HEK293 (cell line): Measurements from ENCODE around the gene EXOSC2.

Experiments
- CTCF ChIA-PET: fragments of 350-600 bp; formaldehyde crosslinking; extraction: SDS; loops from one replicate; lab custom pipeline; 2021; ENCODE audit warnings: antibody characterized with exemption; lab: Yijun Ruan, JAX
- POLR2A ChIA-PET: fragments of 300-600 bp; formaldehyde crosslinking; extraction: SDS; loops from one replicate; lab custom pipeline; 2020; ENCODE audit warnings: antibody characterized with exemption, inconsistent platforms; lab: Yijun Ruan, JAX
- H3K27ac ChIP-seq: fragments of 200-500 bp; sonication (Bioruptor generic); 2 replicates; pipeline ENCODE4 v1.5.1; 2014; ENCODE audit warnings: low read depth, low read length, control low read depth, inconsistent platforms; ENCODE audit errors: extremely low read depth
- H3K36me3 ChIP-seq, 2 experiments: fragments of 200-500 bp in 1 of 2; sonication (Bioruptor generic) in 1 of 2; 1 replicate in 1 of 2; 2 replicates in 1 of 2; pipeline ENCODE4 v1.5.1; 2014 to 2017; ENCODE audit warnings: inconsistent platforms in 2 of 2, low read length in 2 of 2; ENCODE audit not compliant: control insufficient read depth in 2 of 2, insufficient read depth in 1 of 2
- H3K4me1 ChIP-seq: fragments of 200-500 bp; sonication (Bioruptor generic); 2 replicates; pipeline ENCODE4 v1.5.1; 2014; ENCODE audit warnings: mild to moderate bottlenecking, low read length, inconsistent platforms; ENCODE audit not compliant: control insufficient read depth, insufficient read depth
- H3K4me3 ChIP-seq: 2 replicates; pipeline ENCODE4 v1.5.1; 2011; ENCODE audit warnings: low read depth, mild to moderate bottlenecking, control low read depth, low read length, moderate library complexity
- H3K9me3 ChIP-seq: fragments of 200-500 bp; sonication (Bioruptor generic); 2 replicates; pipeline ENCODE4 v1.5.1; 2014; ENCODE audit warnings: low read depth, low read length, inconsistent platforms; ENCODE audit not compliant: control insufficient read depth, insufficient read depth
- GLIS2 ChIP-seq: fragments of 450-650 bp; formaldehyde crosslinking; IDR thresholded peaks from 2 replicates; pipeline ENCODE4 v1.5.1; 2016; ENCODE audit warnings: missing biosample characterization, missing genetic modification characterization
- HOXD13 ChIP-seq: sonication (generic); formaldehyde crosslinking; IDR thresholded peaks from 2 replicates; pipeline ENCODE4 v1.8.0; 2022; ENCODE audit warnings: missing genetic modification reagents, borderline replicate concordance
- KLF1 ChIP-seq: fragments of 450-650 bp; formaldehyde crosslinking; IDR thresholded peaks from 2 replicates; pipeline ENCODE4 v1.5.1; 2016; ENCODE audit warnings: missing biosample characterization, missing genetic modification characterization
- MYNN ChIP-seq: fragments of 450-650 bp; formaldehyde crosslinking; IDR thresholded peaks from 2 replicates; pipeline ENCODE4 v1.5.1; 2016; ENCODE audit warnings: missing biosample characterization, missing genetic modification characterization, borderline replicate concordance
- ZBTB48 ChIP-seq: fragments of 450-650 bp; formaldehyde crosslinking; IDR thresholded peaks from 2 replicates; pipeline ENCODE4 v1.5.1; 2016; ENCODE audit warnings: missing biosample characterization, missing genetic modification characterization
- ZFHX2 ChIP-seq: fragments of 450-650 bp; formaldehyde crosslinking; conservative IDR thresholded peaks from 2 replicates; pipeline ENCODE4 v1.5.1; 2016; ENCODE audit warnings: missing biosample characterization, missing genetic modification characterization
- ZNF175 ChIP-seq: fragments of 450-650 bp; formaldehyde crosslinking; IDR thresholded peaks from 2 replicates; pipeline ENCODE4 v1.5.1; 2016; ENCODE audit warnings: missing biosample characterization, missing genetic modification characterization
- ZNF18 ChIP-seq: fragments of 450-650 bp; formaldehyde crosslinking; IDR thresholded peaks from 2 replicates; pipeline ENCODE4 v1.5.1; 2016; ENCODE audit warnings: missing biosample characterization, missing genetic modification characterization
- ZNF292 ChIP-seq: fragments of 450-650 bp; formaldehyde crosslinking; IDR thresholded peaks from 2 replicates; pipeline ENCODE4 v1.5.1; 2016; ENCODE audit warnings: low read depth, missing biosample characterization, missing genetic modification characterization, borderline replicate concordance
- ZNF391 ChIP-seq: fragments of 450-650 bp; formaldehyde crosslinking; IDR thresholded peaks from 2 replicates; pipeline ENCODE4 v1.5.1; 2016; ENCODE audit warnings: low read depth, missing biosample characterization, missing genetic modification characterization, borderline replicate concordance
- ZNF433 ChIP-seq: fragments of 450-650 bp; formaldehyde crosslinking; IDR thresholded peaks from 2 replicates; pipeline ENCODE4 v1.5.1; 2016; ENCODE audit warnings: missing biosample characterization, missing genetic modification characterization, low read depth
- ZNF48 ChIP-seq: fragments of 450-650 bp; formaldehyde crosslinking; IDR thresholded peaks from 2 replicates; pipeline ENCODE4 v1.5.1; 2016; ENCODE audit warnings: missing biosample characterization, missing genetic modification characterization
- ZNF488 ChIP-seq: fragments of 450-650 bp; formaldehyde crosslinking; IDR thresholded peaks from 2 replicates; pipeline ENCODE4 v1.5.1; 2016; ENCODE audit warnings: missing biosample characterization, missing genetic modification characterization
- ZNF521 ChIP-seq: fragments of 450-650 bp; formaldehyde crosslinking; IDR thresholded peaks from 2 replicates; pipeline ENCODE4 v1.5.1; 2017; ENCODE audit warnings: missing biosample characterization, mild to moderate bottlenecking, missing genetic modification characterization
- ZNF560 ChIP-seq: fragments of 450-650 bp; formaldehyde crosslinking; IDR thresholded peaks from 2 replicates; pipeline ENCODE4 v1.5.1; 2017; ENCODE audit warnings: missing biosample characterization, missing genetic modification characterization, borderline replicate concordance
- ZNF600 ChIP-seq: fragments of 450-650 bp; formaldehyde crosslinking; IDR thresholded peaks from 2 replicates; pipeline ENCODE4 v1.5.1; 2016; ENCODE audit warnings: missing biosample characterization, missing genetic modification characterization
- ZNF645 ChIP-seq: fragments of 450-650 bp; formaldehyde crosslinking; IDR thresholded peaks from 2 replicates; pipeline ENCODE4; 2016; ENCODE audit warnings: missing biosample characterization, missing genetic modification characterization
- ZNF776 ChIP-seq: fragments of 450-650 bp; formaldehyde crosslinking; IDR thresholded peaks from 2 replicates; pipeline ENCODE4 v1.5.0; 2017; ENCODE audit warnings: missing biosample characterization, missing genetic modification characterization, borderline replicate concordance
- ZNF777 ChIP-seq: fragments of 450-650 bp; formaldehyde crosslinking; IDR thresholded peaks from 2 replicates; pipeline ENCODE4 v1.5.1; 2017; ENCODE audit warnings: missing biosample characterization, missing genetic modification characterization, borderline replicate concordance
- ZNF843 ChIP-seq: fragments of 450-650 bp; formaldehyde crosslinking; IDR thresholded peaks from 2 replicates; pipeline ENCODE4 v1.5.1; 2016; ENCODE audit warnings: missing biosample characterization, missing genetic modification characterization
- ZSCAN18 ChIP-seq: fragments of 450-650 bp; formaldehyde crosslinking; IDR thresholded peaks from 2 replicates; pipeline ENCODE4 v1.5.1; 2016; ENCODE audit warnings: missing biosample characterization, missing genetic modification characterization
- ZSCAN5A ChIP-seq: fragments of 450-650 bp; formaldehyde crosslinking; IDR thresholded peaks from 2 replicates; pipeline ENCODE4 v1.5.1; 2016; ENCODE audit warnings: missing biosample characterization, missing genetic modification characterization
- TF ChIP-seq, protein P1 (sequence below): fragments of 450-650 bp; formaldehyde crosslinking; IDR thresholded peaks from 2 replicates; pipeline ENCODE4 v1.5.1; 2016; ENCODE audit warnings: missing biosample characterization, missing genetic modification characterization, borderline replicate concordance
- TF ChIP-seq, protein P2 (sequence below): fragments of 450-650 bp; formaldehyde crosslinking; IDR thresholded peaks from 2 replicates; pipeline ENCODE4 v1.5.1; 2017; ENCODE audit warnings: missing biosample characterization, missing genetic modification characterization

EXOSC2 gene

DNA sequence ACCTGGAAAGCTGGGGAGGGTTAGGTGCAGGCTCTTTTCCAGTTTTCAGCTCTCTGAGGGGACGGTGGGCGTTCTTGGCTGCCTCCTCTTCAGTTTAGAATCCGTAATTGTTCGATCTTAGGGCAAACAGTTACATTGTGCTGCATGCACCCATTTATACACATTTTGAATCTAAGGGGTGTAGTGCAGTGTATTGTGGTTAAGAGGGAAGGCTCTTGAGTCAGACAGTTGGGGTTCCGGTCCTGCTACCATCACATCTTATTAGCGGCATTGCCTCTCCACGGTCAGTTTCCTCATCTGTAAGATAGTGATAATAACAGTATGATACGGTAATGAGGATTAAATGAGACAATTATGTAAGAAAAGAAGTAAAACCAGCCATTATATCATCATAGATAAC, 625 bp downstream of the EXOSC2 start (continued):
- TF ChIP-seq ZSCAN18 (tag by site-specific recombination) (no peak), ZNF560 (tag by site-specific recombination) (no peak), ZNF433 (tag by site-specific recombination) (no peak)
- TF ChIP-seq, protein P1, sequence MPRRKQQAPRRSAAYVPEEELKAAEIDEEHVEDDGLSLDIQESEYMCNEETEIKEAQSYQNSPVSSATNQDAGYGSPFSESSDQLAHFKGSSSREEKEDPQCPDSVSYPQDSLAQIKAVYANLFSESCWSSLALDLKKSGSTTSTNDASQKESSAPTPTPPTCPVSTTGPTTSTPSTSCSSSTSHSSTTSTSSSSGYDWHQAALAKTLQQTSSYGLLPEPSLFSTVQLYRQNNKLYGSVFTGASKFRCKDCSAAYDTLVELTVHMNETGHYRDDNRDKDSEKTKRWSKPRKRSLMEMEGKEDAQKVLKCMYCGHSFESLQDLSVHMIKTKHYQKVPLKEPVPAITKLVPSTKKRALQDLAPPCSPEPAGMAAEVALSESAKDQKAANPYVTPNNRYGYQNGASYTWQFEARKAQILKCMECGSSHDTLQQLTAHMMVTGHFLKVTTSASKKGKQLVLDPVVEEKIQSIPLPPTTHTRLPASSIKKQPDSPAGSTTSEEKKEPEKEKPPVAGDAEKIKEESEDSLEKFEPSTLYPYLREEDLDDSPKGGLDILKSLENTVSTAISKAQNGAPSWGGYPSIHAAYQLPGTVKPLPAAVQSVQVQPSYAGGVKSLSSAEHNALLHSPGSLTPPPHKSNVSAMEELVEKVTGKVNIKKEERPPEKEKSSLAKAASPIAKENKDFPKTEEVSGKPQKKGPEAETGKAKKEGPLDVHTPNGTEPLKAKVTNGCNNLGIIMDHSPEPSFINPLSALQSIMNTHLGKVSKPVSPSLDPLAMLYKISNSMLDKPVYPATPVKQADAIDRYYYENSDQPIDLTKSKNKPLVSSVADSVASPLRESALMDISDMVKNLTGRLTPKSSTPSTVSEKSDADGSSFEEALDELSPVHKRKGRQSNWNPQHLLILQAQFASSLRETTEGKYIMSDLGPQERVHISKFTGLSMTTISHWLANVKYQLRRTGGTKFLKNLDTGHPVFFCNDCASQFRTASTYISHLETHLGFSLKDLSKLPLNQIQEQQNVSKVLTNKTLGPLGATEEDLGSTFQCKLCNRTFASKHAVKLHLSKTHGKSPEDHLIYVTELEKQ (tag by site-specific recombination), result no peak
- TF ChIP-seq, all 188 proteins: peak for 0

- ChIA-PET POLR2A (interaction anchor here (0.5 to 0.9 kb wide), 2 partner anchors 11 to 14 kb away, joined by 4 to 7 read pairs; no protein-coding TSS in a partner anchor), CTCF (interaction anchor here (0.7 to 2.2 kb wide), 7 partner anchors 11 to 356 kb away, joined by 3 to 23 read pairs (median 5); no protein-coding TSS in a partner anchor)
- Histone ChIP-seq H3K4me3 (no peak overlapping the region), H3K4me1 (no peaks in the 10 kb centered on the region), H3K9me3 (no peaks in the 10 kb centered on the region), H3K27ac (no peak overlapping the region), H3K36me3 (peaks cover 46 to 58% of the 10 kb centered on the region in 2 experiments)
- TF ChIP-seq ZNF391 (tag by site-specific recombination), result no peak
- no peak for TF ChIP-seq ZNF521 (tag by site-specific recombination)
- TF ChIP-seq ZSCAN5A (tag by site-specific recombination), result no peak
- TF ChIP-seq ZNF776 (tag by site-specific recombination), result no peak
- no peak for TF ChIP-seq ZNF48 (tag by site-specific recombination)
- no peak for TF ChIP-seq ZNF488
- no peak for TF ChIP-seq MYNN (tag by site-specific recombination)
- peak; percentile 89 for TF ChIP-seq ZFHX2
- no peak for TF ChIP-seq ZNF292 (tag by site-specific recombination)
- no peak for TF ChIP-seq ZNF777 (tag by site-specific recombination)
- peak; percentile 57 for TF ChIP-seq KLF1
- peak; percentile 50; the same call in 1 of the 2 replicates for TF ChIP-seq ZBTB48 (tag by site-specific recombination)
- TF ChIP-seq ZNF18 (tag by site-specific recombination), result no peak
- TF ChIP-seq, protein P2, sequence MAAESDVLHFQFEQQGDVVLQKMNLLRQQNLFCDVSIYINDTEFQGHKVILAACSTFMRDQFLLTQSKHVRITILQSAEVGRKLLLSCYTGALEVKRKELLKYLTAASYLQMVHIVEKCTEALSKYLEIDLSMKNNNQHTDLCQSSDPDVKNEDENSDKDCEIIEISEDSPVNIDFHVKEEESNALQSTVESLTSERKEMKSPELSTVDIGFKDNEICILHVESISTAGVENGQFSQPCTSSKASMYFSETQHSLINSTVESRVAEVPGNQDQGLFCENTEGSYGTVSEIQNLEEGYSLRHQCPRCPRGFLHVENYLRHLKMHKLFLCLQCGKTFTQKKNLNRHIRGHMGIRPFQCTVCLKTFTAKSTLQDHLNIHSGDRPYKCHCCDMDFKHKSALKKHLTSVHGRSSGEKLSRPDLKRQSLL (tag by site-specific recombination), result no peak
- TF ChIP-seq GLIS2 (tag by site-specific recombination), result no peak
- no peak for TF ChIP-seq ZNF175 (tag by site-specific recombination)
- TF ChIP-seq ZNF600, result peak; percentile 40
- no peak for TF ChIP-seq ZNF645
- no peak for TF ChIP-seq ZNF843
- no peak for TF ChIP-seq HOXD13 (CRISPR knock-in tag)
Measured at GRCh38 chr9:130696139-130696650, 2.6 kb downstream of the EXOSC2 start.
